B cell (primary cell): ENCODE data around the gene BABAM2.

ENCODE experiments used
- CTCF ChIP-seq: fragments of 200-600 bp; IDR thresholded peaks from one replicate; pipeline ENCODE4 v1.8.0; 2022; ENCODE audit warnings: antibody characterized with exemption, mild to moderate bottlenecking
- EZH2 ChIP-seq: IDR thresholded peaks from 2 replicates; pipeline ENCODE4 v1.6.1; 2012; ENCODE audit warnings: borderline replicate concordance, low read depth, mild to moderate bottlenecking, moderate library complexity, low read length; ENCODE audit not compliant: insufficient read depth, poor library complexity, severe bottlenecking

DNA sequence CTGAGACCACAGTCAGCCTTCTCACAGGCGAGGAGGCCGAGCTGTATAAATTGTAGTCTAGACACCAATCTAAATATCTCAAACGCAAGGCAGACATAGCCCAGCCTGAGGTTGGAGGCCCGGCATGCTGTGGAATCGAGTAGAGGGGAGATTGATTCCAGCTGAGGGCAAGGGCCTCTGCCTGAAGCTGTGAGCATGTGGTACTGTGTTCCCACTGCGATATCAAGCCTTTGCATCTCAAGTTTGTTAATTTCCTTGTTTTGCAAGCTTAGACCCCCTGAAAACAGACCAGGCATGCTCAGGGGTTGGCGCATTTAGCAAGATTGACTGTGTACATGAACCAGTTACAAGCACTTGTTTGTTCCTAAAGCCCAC lies 437.0 kb downstream of the BABAM2 start:
- no peak for TF ChIP-seq CTCF
- no peak for TF ChIP-seq EZH2
